ENCODE data around the gene ADGRL3.

The ADGRL3 gene

GRCh38 chr4:61555789-61556188 lies 355.7 kb downstream of the ADGRL3 start:
- Histone ChIP-seq H3K27ac (no peak overlapping the region), H4K20me1 (ENCODE audit: insufficient read depth) (no peaks in the 10 kb centered on the region), H2AFZ (ENCODE audit: low read depth) (no peak overlapping the region; the same call in 1 of the 2 replicates), H3K4me1 (ENCODE audit: low read depth, poor library complexity, severe bottlenecking) (no peaks in the 10 kb centered on the region), H3K9ac (no peak overlapping the region), H3K4me3 (IDR thresholded peaks at IDR 0.05; ENCODE audit: insufficient read depth, low read depth, low read length) (no peak overlapping the region), H3K27me3 (ENCODE audit: insufficient read depth, low read depth) (no peaks in the 10 kb centered on the region), H3K4me2 (no peak overlapping the region), H3K36me3 (ENCODE audit: insufficient read depth) (no peaks in the 10 kb centered on the region), H3K79me2 (ENCODE audit: insufficient read depth, low read depth) (no peaks in the 10 kb centered on the region)
- no peak for TF ChIP-seq CTCF (conservative IDR thresholded peaks at IDR 0.05; ENCODE audit: low read depth, low read length)

- Histone ChIP-seq H4K20me1 (ENCODE audit: insufficient read depth) (no peaks in the 10 kb centered on the region), H3K4me1 (ENCODE audit: low read depth, poor library complexity, severe bottlenecking) (no peaks in the 10 kb centered on the region), H3K27ac (no peak overlapping the region), H3K36me3 (ENCODE audit: insufficient read depth) (no peaks in the 10 kb centered on the region), H3K79me2 (ENCODE audit: insufficient read depth, low read depth) (no peaks in the 10 kb centered on the region), H3K27me3 (ENCODE audit: insufficient read depth, low read depth) (no peaks in the 10 kb centered on the region), H2AFZ (ENCODE audit: low read depth) (no peak overlapping the region), H3K9ac (no peak overlapping the region), H3K4me2 (no peak overlapping the region), H3K4me3 (IDR thresholded peaks at IDR 0.05; ENCODE audit: insufficient read depth, low read depth, low read length) (no peak overlapping the region)
- no peak for TF ChIP-seq CTCF (conservative IDR thresholded peaks at IDR 0.05; ENCODE audit: low read depth, low read length)
These were observed 356.2 kb downstream of the ADGRL3 start for GRCh38 chr4:61556277-61556676.

- Histone ChIP-seq H3K9ac (no peak overlapping the region), H3K27ac (no peak overlapping the region), H3K36me3 (ENCODE audit: insufficient read depth) (no peaks in the 10 kb centered on the region), H3K79me2 (ENCODE audit: insufficient read depth, low read depth) (no peaks in the 10 kb centered on the region), H2AFZ (ENCODE audit: low read depth) (no peak overlapping the region), H3K27me3 (ENCODE audit: insufficient read depth, low read depth) (no peaks in the 10 kb centered on the region), H4K20me1 (ENCODE audit: insufficient read depth) (no peaks in the 10 kb centered on the region), H3K4me3 (IDR thresholded peaks at IDR 0.05; ENCODE audit: insufficient read depth, low read depth, low read length) (no peak overlapping the region), H3K4me1 (ENCODE audit: low read depth, poor library complexity, severe bottlenecking) (no peaks in the 10 kb centered on the region), H3K4me2 (no peak overlapping the region)
- no peak for TF ChIP-seq CTCF (conservative IDR thresholded peaks at IDR 0.05; ENCODE audit: low read depth, low read length)
These were observed 359.3 kb downstream of the ADGRL3 start for GRCh38 chr4:61559396-61559795.

GRCh38 chr4:61561028-61561427 lies 360.9 kb downstream of the ADGRL3 start:
- Histone ChIP-seq H3K27me3 (ENCODE audit: insufficient read depth, low read depth) (no peaks in the 10 kb centered on the region), H2AFZ (ENCODE audit: low read depth) (no peak overlapping the region), H3K4me3 (IDR thresholded peaks at IDR 0.05; ENCODE audit: insufficient read depth, low read depth, low read length) (no peak overlapping the region), H4K20me1 (ENCODE audit: insufficient read depth) (no peaks in the 10 kb centered on the region), H3K4me1 (ENCODE audit: low read depth, poor library complexity, severe bottlenecking) (no peaks in the 10 kb centered on the region), H3K79me2 (ENCODE audit: insufficient read depth, low read depth) (no peaks in the 10 kb centered on the region), H3K9ac (no peak overlapping the region), H3K27ac (no peak overlapping the region), H3K36me3 (ENCODE audit: insufficient read depth) (no peaks in the 10 kb centered on the region), H3K4me2 (no peak overlapping the region)
- no peak for TF ChIP-seq CTCF (conservative IDR thresholded peaks at IDR 0.05; ENCODE audit: low read depth, low read length)
